HEK293T (cell line): Measurements from ENCODE around the gene NSMCE1.

Experiments used
- ARNT ChIP-seq: fragments of 450-650 bp; IDR thresholded peaks from 2 replicates; pipeline ENCODE4 v1.6.1; 2017; ENCODE audit warnings: mild to moderate bottlenecking
- BHLHE40 ChIP-seq: fragments of 450-650 bp; IDR thresholded peaks from 2 replicates; pipeline ENCODE4 v1.6.1; 2016; ENCODE audit warnings: mild to moderate bottlenecking, moderate library complexity, borderline replicate concordance
- CTBP1 ChIP-seq: fragments of 450-650 bp; IDR thresholded peaks from 2 replicates; pipeline ENCODE4 v1.6.1; 2016; ENCODE audit warnings: borderline replicate concordance
- ELF4 ChIP-seq: fragments of 450-650 bp; IDR thresholded peaks from 2 replicates; pipeline ENCODE4 v1.6.1; 2017; ENCODE audit warnings: antibody characterized with exemption
- FOXA1 ChIP-seq: fragments of 450-650 bp; IDR thresholded peaks from 2 replicates; pipeline ENCODE4 v1.6.1; 2016; ENCODE audit warnings: mild to moderate bottlenecking
- FOXM1 ChIP-seq: fragments of 450-650 bp; IDR thresholded peaks from 2 replicates; pipeline ENCODE4 v1.6.1; 2017; ENCODE audit warnings: mild to moderate bottlenecking, borderline replicate concordance
- HDGF ChIP-seq: fragments of 450-650 bp; IDR thresholded peaks from 2 replicates; pipeline ENCODE4 v1.6.1; 2017; ENCODE audit warnings: antibody characterized with exemption, borderline replicate concordance
- NFRKB ChIP-seq: fragments of 450-650 bp; IDR thresholded peaks from 2 replicates; pipeline ENCODE4 v1.6.1; 2016; ENCODE audit warnings: mild to moderate bottlenecking, moderate library complexity
- PKNOX1 ChIP-seq: fragments of 450-650 bp; IDR thresholded peaks from 2 replicates; pipeline ENCODE4 v1.6.1; 2016
- SP1 ChIP-seq: fragments of 450-650 bp; IDR thresholded peaks from 2 replicates; pipeline ENCODE4 v1.6.1; 2017
- TARDBP ChIP-seq: fragments of 450-650 bp; IDR thresholded peaks from 2 replicates; pipeline ENCODE4 v1.6.1; 2016

GRCh38 chr16:27291106-27291505, 22.5 kb upstream of the NSMCE1 start:
- TF ChIP-seq SP1: no peak
- TF ChIP-seq ARNT: no peak
- TF ChIP-seq PKNOX1: no peak
- TF ChIP-seq NFRKB: no peak
- no peak for TF ChIP-seq HDGF
- no peak for TF ChIP-seq TARDBP
- no peak for TF ChIP-seq FOXA1
- no peak for TF ChIP-seq BHLHE40
- no peak for TF ChIP-seq CTBP1
- TF ChIP-seq FOXM1: no peak
- no peak for TF ChIP-seq ELF4
